HG03558 (cell line): ENCODE measurements around the gene THADA.
"Not testable (repeated sequence)": the region's sequence is repeated elsewhere in the genome, so short reads cannot be mapped to it uniquely, and the experiment has no call there.

Experiments
- ATAC-seq: cut with Tn5 transposase; IDR thresholded peaks from one replicate; pipeline ENCODE4 v1.9.1; 2021; ENCODE audit warnings: moderate number of reproducible peaks; ENCODE audit not compliant: unreplicated experiment; ENCODE audit errors: extremely low read depth

The THADA gene

GRCh38 chr2:43605851-43606250 is 10.0 kb upstream of the THADA start:
- ATAC-seq: no peak

GRCh38 chr2:43605079-43605655 is 9.3 kb upstream of the THADA start:
- ATAC-seq: no peak

DNA sequence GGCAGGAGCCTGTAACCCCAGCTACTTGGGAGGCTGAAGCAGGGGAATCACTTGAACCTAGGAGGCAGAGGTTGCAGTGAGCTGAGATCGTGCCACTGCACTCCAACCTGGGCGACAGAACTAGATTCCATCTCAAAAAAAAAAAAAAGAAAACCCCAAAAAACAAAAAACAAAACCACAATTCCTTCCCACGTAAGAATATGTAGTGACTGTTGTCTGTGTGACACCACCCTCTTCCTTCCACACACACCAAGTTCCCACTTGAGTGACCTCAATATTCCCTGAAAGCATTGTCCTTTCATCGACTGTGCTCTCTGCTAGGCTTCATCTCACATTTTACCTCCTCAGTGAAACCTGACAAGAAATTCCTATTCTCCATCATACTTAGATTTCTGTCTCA is 8.8 kb upstream of the THADA start:
- ATAC-seq: no peak

- not testable (repeated sequence) for ATAC-seq
Observed at GRCh38 chr2:43600596-43600995, 4.8 kb upstream of the THADA start.

DNA sequence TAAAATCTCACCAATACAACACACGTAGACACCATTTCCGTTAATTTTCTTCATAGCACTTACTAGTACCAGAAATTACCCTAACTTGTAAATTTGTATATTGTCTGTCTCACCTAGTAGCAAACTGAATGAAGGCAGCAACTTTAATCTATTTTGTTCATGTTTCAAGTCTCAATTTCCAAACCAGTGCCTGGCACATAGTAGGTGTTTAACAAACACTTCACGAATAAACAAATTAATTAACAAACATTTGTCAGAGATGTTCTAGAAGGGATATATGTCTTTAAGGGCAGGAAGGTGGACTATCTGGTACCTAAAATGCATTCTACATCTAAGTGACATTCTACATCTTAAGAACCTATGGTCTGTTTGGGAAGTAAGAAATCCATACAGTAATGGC is 963 bp downstream of the THADA start:
- ATAC-seq: no peak

- no peak for ATAC-seq
Observed at GRCh38 chr2:43593254-43593653, 2.6 kb downstream of the THADA start.

- ATAC-seq: no peak
Observed at GRCh38 chr2:43592443-43592842, 3.4 kb downstream of the THADA start.

DNA sequence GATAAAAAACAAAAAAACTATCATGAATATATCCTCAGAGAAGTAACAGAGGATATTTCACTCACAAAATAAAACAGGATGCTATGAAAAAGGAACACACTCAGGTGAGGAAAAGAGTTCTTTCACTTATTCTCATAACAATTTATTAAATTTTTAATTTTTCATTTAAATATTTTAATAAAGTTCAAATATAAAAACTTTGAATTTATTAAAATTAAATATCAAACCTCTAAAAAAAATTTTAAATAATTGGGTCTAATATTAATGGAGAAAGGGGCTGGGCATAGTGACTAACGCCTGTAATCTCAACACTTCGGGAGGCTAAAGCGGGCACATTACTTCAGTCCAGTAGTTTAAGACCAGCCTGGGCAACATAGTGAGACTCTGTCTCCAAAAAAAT is 10.1 kb downstream of the THADA start:
- no peak for ATAC-seq

DNA sequence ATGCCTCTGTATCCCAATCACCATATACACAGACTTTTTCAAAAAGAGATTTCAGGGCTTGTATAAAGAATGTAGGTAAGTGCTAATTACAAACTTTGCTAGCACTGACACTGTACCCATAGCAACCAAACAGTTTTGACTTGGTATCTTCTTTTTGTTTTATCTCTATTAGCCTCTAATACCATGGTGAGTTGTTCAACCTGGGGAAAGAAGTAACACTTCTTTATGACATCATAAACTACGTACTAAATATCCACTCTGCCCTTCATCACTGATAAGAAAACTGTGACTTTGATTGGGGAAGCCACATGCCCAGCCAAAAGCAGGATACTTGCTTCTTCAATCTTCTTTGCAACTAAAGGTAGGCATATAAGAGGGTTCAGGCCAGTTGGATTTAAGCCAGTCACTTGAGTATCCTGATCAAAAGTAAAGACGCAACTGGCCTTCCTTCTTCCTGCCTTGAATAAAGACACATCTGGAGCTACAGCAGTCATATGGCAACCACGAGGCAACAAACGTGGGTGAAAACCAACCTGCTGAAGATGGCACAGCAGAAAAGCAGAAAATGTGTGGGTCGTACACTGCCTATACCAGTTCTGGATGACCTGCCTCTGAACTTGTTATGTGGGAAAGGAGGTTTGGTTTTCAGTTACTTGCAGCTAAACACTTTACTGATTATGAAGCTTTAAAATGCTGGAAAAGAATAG is 16.4 kb downstream of the THADA start:
- ATAC-seq: no peak

- ATAC-seq: no peak
Observed at GRCh38 chr2:43576981-43577892, 18.6 kb downstream of the THADA start.

- no peak for ATAC-seq
Observed at GRCh38 chr2:43572244-43572643, 23.6 kb downstream of the THADA start.

- ATAC-seq: peak; percentile 45
Observed at GRCh38 chr2:43569921-43570320, 25.9 kb downstream of the THADA start.

GRCh38 chr2:43568228-43568627 is 27.6 kb downstream of the THADA start:
- no peak for ATAC-seq

- ATAC-seq: peak; percentile 23
Observed at GRCh38 chr2:43566461-43566729, 29.4 kb downstream of the THADA start.

DNA sequence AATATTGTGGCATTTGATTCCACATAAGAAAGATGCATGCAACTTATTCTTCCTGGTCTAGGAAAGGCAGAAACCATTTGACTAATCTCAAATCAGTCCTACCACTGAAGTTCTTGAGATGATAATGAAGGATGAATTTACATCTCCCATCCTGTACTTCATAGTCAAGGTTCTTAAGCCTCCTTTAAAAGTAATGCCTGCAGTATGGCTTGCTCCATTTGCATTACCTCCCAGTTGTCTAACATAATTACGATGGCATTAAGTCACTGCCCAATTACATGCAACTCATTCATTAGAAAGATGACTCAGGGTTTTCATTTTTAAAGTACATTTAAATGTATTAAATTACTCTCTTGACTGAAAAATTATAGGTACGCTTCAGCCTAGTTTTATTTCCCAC is 32.2 kb downstream of the THADA start:
- ATAC-seq: no peak

- ATAC-seq: no peak
Observed at GRCh38 chr2:43560231-43560547, 35.6 kb downstream of the THADA start.

GRCh38 chr2:43559391-43560230 is 36.2 kb downstream of the THADA start:
- ATAC-seq: peak; percentile 73

DNA sequence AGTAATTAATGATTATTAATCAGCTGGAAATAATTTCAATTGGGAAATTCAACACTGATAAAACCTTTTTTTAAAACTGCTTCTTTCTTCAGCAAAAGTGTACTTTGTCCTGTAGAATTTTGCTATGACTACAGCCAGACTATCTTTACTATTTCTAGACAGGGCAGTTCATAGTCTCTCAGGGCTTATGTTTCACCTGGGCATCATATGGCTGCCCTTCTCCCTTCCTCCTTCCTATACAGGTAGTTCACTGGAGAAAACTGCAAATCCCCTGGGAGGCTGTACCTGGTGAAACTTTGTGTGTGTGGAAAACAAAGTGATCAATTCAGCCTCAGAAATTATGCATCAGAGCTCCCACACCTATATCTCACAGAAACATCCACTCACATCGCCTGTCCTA is 38.6 kb downstream of the THADA start:
- ATAC-seq: no peak

DNA sequence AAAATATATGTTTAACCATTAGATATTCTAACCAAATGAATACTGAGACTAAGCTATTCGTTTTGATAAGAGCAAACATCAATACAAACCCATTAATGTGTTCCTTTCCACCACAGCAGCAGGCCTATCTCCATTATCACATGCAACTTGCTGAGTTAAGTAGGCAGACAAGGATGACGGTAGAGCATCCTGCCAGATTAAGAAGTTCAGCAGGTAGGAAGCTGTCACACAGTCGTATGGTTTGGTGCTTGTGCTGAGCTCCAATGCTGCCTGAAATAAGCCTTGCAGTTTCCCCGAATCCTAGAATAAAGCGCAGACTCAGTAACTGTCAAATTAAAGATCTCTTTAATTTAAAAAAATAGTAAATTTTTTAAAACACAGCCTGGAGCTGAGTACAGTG is 39.6 kb downstream of the THADA start:
- ATAC-seq: no peak

- ATAC-seq: no peak
Observed at GRCh38 chr2:43553341-43553855, 42.4 kb downstream of the THADA start.

GRCh38 chr2:43551990-43552389 is 43.8 kb downstream of the THADA start:
- no peak for ATAC-seq
